Right ventricle myocardium inferior (tissue), 1 donor: ENCODE measurements around the gene CNTRL. TPM values are rescaled to one million over a fixed set of nuclear protein-coding genes. Genes with fewer than 3 reads are reported as not detected.
"Not testable (repeated sequence)": the region's sequence is repeated elsewhere in the genome, so short reads cannot be mapped to it uniquely, and the experiment has no call there.

Experiments
- ATAC-seq: fragments of 200-7000 bp; cut with Tn5 transposase; one replicate; pipeline ENCODE4 v1.9.1; 2020; ENCODE audit warnings: mild to moderate bottlenecking, moderate library complexity
- DNase-seq: peaks from one replicate; pipeline ENCODE4 v3.0.0; 2021; ENCODE audit errors: missing footprints
- intact Hi-C: fragments of 100-400 bp; cut with DNase I; formaldehyde crosslinking; loops from one replicate; pipeline ENCODE4 v1.11.0; 2022
- total RNA-seq: library from RNA; stranded (reverse); fragmentation: NEBNext Ultra II Directional; extraction: Animal tissue kit (Norgen Biotek cat#: 25700); gene quantifications from one replicate; pipeline ENCODE4 v1.2.1, GENCODE V29; 2021
- donor health status: DM: no; HTN: yes; CAD: no; lungs with severe emphysema.

The CNTRL gene
- total RNA-seq, 1 donor from 2014 or later, result 3.3 TPM

DNA sequence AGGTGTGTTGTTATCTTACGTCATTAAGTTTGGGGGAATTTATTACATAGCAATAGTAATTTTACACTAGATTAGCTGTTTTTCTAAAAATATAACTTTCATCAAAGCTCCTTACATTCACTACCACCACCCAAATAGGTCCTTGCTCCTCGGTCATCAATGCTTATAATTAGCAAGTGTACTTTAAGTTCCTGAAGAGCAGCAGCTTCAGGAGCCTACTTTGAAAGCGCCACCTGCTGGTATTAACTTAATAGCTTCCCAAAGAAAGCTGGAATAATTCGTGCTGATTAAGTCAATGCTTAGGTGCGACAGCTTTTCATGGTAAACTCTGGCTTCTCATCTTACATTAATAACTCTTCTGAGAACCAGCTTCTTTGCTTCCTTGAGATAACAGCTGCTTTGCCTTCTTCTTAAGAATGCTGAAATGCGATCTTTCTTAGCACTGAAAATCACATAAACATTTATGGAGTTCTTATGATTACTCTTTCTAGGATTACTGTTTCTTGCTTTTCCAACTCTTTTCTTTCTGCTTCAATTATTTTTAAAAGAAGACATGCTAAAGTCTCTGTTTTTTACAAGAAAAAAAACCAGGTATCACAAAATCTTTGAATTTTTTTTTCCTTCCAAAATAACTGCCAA is 14.6 kb upstream of the CNTRL start:
- no peak for DNase-seq
- no peak for ATAC-seq
- intact Hi-C loops, result loop anchor here (2.0 to 5.0 kb wide), 2 partner anchors 73 to 305 kb away; no protein-coding TSS in a partner anchor

DNA sequence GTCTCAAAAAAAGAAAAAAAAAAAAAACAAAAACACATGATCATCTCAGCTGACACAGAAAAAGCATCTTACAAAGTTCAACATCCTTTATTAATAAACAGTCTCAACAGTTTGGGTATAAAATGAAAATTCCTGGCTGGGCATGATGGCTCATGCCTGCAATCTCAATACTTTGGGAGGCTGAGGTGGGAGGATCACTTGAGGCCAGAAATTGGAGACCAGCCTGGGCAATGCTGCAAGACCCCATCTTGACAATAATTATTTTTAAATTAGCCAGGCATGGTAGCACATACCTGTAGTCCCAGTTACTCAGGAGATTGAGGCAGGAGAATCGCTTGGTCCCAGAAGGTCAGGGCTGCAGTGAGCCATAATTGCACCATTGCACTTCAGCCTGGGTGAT is 7.9 kb upstream of the CNTRL start:
- ATAC-seq, result no peak
- intact Hi-C loops, result no loop called here
- no peak for DNase-seq

DNA sequence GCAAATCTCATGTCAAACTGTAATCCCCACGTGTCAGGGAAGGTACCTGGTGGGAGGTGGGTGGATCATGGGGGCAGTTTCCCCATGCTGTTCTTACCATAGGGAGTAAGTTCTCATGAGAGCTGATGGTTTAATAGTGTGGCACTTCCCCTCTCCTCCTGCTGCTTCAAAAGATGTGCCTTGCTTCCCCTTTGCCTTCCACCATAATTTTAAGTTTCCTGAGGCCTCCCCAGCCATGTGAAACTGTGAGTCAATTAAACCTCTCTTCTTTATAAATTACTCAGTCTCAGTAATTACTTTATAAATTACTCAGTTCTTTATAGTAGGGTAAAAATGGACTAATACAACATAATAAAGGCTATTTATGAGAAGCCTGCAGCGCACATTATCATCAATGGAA is 7.1 kb upstream of the CNTRL start:
- no peak for DNase-seq
- intact Hi-C loops, result no loop called here
- no peak for ATAC-seq

DNA sequence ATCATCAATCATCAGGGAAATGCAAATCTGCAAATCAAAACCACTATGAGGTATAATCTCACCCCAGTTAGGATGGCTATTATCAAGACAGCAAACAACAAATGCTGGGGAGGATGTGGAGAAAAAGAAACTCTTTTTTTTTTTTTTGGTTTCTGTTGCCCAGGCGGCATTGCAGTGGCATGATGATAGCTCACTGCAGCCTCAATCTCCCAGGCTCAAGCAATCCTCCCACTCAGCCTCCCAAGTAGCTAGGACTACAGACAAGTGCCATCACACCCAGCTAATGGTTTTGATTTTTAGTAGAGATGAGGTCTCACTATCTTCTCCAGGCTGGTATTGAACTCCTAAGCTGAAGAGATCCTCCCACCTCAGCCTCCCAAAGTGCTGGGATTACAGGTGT is 5.4 kb upstream of the CNTRL start:
- ATAC-seq, result no peak
- DNase-seq, result no peak
- intact Hi-C loops, result no loop called here

GRCh38 chr9:121071370-121071755 is 3.4 kb upstream of the CNTRL start:
- ATAC-seq, result no peak

DNA sequence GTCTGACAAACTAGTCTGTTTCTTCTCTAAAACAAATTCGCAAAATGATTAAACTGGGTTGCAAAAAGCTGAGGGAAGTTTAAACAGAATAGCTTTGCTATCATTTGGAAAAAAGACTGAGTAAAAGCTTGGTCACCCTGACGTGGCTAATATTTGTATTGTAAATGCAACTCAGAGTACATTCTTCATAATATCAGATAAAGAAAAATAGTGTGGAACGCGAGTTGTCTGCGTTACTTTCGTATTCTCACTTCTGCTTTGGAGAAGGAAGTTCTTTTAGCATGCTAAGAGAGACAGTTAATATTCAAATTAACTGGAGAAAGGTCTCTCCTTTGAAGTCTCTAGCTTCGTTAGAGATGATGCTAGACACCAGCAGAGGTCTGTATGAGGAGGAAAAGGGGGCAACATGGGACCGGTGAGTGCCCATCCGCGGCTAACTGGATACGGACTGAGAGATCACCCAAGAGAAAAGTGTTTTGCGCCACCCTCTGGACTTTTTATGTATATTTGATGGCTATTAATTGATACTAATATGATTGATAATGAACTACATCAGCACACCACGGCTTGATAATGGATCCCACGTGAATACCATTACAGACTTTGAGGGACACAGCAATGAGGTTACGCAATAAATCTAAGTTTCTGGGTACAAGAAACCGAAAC is 2.9 kb upstream of the CNTRL start:
- DNase-seq (no peak), ATAC-seq (no peak)
- intact Hi-C loops, result no loop called here

More at GRCh38 chr9:121071370-121071755, 3.4 kb upstream of the CNTRL start:
- no peak for DNase-seq
- intact Hi-C loops, result no loop called here

DNA sequence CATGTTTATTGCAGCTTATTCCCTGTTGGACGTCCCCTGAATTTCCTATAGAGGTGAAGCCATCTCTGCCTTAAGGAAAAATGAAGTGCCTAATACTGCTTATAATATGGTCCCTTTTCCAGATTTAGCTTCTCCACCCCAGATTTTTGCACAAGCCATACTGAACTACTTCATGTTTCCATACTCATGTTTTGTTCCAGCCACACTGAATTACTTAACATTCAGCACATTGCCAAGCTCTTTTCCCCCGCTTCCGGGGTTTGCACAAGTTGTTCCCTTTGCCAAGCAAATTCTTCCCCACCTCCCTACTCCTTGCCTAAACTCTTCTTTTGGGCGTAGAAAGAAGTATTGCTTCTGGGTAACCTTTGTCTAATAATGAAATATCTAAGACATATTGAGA is 1.7 kb upstream of the CNTRL start:
- DNase-seq, result no peak
- intact Hi-C loops, result no loop called here
- peak; percentile 30 for ATAC-seq

DNA sequence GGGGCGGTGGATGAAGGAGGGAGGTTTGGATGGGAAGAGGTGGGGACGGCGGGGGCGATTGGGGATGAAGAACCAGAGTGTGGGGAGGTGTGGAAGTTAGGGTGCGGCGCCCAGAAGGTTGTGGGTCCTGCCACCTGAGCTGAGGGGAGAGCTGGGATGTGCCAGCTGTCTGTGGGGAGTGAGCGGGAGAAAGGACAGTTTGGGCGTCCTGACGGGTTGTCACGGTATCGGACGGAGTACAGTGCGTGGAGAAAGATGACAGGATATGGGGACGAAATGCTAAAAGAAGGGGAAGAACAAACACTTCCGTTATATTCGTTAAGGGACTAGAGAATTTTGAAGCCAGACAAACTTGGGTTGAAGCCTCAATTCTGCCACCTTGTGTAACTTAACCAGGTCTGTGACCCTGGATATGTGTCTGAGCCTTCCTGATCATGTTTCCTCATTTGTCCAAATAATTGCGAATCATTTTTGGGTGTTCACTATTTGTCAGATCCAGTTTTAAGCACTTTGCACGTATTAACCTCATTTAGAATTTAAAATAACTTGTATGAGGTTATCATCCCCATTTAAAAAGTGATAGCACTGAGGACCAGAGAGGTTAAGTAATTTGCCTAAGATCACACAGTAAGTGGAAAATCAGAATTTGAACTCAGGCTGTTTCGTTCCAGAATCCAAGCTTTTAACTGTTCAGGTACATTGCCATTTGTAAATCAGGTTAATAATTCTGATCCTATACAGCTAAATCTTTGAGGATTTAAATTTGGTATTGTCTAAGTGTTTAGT is 689 bp downstream of the CNTRL start:
- ATAC-seq (no peak), DNase-seq (no peak)
- intact Hi-C loops, result no loop called here

GRCh38 chr9:121082075-121082474 is 7.3 kb downstream of the CNTRL start:
- intact Hi-C loops, result no loop called here
- DNase-seq (no peak), ATAC-seq (no peak)

DNA sequence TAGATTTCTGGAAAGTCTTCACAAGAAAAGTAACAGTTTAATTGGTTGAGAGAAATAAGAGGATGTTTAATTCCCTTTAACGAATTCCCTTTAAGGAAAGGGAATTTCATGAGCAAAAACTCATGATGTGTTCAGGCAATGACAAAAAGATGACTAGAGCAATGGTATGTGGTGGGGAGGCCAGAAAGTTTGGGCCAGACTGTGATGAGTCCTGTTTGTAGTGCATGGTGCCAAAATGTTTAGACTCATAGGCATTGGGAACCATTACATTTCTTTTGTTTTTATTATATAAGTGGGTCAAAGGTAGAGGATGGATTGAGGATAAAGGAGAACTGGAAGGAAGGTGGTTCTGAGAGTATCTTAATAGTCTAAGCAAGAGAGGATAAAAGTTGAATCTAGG is 10.9 kb downstream of the CNTRL start:
- intact Hi-C loops, result no loop called here
- DNase-seq (no peak), ATAC-seq (no peak)

DNA sequence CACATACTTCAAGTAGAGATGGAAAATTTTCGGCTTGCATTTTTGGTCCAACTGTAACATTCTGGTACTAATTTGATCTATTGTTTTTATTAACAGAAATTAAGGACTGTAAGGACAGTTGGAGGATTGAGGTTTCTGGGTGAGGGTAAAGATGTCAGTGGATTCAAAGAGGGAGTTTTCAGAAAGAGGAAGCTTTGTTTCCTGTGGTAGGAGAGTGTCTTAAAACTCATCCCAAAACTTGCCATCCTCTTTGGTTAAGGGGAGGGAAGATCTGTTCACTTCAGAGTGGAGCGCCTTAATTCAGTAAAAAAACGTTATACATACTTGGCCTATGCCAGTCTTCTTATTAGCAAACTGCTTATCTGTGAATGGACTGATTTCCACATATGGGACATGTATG is 13.8 kb downstream of the CNTRL start:
- ATAC-seq, result no peak
- DNase-seq, result no peak
- intact Hi-C loops, result no loop called here

- ATAC-seq, DNase-seq, intact Hi-C loops: not testable (repeated sequence)
Measured at GRCh38 chr9:121090743-121091142, 16.0 kb downstream of the CNTRL start.

- intact Hi-C loops, result no loop called here
- no peak for ATAC-seq
- DNase-seq, result no peak
Measured at GRCh38 chr9:121095057-121095456, 20.3 kb downstream of the CNTRL start.

GRCh38 chr9:121098567-121099198 is 23.9 kb downstream of the CNTRL start:
- no peak for ATAC-seq
- DNase-seq, result no peak
- intact Hi-C loops, result no loop called here

- DNase-seq, intact Hi-C loops, ATAC-seq: not testable (repeated sequence)
Measured at GRCh38 chr9:121104054-121104453, 29.3 kb downstream of the CNTRL start.

DNA sequence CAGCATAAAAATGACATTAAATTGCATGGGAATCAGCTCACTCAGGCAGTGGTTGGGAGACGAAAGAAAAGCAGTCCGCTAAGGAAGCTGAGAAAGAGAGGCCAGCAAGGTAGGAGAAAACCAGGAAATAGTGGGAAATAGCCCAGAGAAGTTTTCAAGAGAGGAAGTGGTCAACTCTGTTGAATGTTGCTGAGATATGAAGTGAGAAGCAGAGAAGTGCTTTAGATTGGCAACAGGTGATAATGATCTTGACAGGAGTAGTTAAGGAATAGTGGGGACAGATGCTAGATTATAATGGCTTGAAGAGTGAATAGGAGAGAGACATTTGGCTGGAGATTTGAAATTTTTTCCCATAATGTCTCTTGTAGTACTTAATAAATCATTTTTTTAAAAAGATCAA is 30.8 kb downstream of the CNTRL start:
- intact Hi-C loops, result no loop called here
- no peak for ATAC-seq
- no peak for DNase-seq

DNA sequence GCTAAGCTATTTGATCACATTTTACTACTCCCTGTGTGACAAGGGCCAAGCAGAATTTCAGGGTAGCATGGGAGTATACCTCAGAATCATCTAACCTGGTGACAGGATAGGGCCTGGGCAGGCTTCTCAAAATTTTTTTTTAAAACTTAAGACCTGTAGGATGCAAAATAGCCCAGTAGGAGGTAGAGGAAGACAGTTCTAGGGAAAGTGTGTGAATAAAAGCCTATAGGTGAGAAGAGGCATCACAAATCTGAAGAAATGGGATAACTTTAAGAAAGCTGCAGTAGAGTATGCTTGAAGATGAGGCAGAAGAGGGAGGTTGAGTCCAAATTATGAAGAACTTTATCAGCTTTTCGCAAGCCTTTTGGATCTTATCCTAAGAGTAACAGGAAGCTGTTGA is 32.3 kb downstream of the CNTRL start:
- ATAC-seq (no peak), DNase-seq (no peak)
- intact Hi-C loops, result no loop called here

- DNase-seq, result no peak
- intact Hi-C loops, result no loop called here
- ATAC-seq, result no peak
Measured at GRCh38 chr9:121107881-121108280, 33.1 kb downstream of the CNTRL start.

DNA sequence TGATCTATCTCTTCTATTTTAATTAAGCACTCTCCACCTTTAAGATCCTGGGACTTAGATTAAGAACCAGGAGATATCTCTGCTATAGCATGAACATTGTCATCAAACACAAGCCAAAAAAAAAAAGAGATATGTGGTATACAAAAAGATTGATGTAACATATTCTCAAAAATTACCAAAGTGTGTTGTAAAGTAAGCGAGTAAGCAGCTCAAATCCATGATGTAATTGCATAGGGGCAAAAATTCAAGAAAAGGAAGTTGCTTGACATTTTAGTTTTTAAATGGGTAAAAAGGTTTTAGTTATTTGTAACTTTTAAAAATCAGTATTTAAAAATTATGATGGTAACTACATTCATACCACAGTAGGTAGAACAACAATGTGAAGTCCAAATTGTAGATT is 40.7 kb downstream of the CNTRL start:
- intact Hi-C loops, result no loop called here
- DNase-seq (no peak), ATAC-seq (no peak)

DNA sequence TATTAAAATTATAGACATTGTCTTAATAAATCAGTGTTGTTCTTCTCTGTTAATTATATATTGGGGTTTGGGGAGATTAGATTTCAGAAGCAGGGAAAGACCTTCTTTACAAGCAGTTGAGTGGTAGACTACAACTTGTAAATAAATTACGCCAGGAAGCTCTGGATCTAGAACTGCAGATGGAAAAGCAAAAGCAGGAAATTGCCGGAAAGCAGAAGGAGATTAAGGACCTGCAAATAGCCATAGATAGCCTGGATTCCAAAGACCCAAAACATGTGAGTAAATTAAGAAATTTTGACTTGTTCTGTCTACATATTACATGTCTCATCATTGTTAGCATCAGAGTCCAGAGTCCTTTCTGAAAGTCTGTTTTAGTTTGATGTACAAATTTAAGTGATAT is 43.5 kb downstream of the CNTRL start:
- ATAC-seq (no peak), DNase-seq (no peak)
- intact Hi-C loops, result no loop called here
